ENCODE measurements around the gene CD52. TPM values are rescaled to one million over a fixed set of nuclear protein-coding genes. Genes with fewer than 3 reads are reported as not detected.
"Not testable (repeated sequence)": the region's sequence is repeated elsewhere in the genome, so short reads cannot be mapped to it uniquely, and the experiment has no call there.

CD52 gene
- total RNA-seq, 1 experiment from 2014 or later = 1.2 TPM

DNA sequence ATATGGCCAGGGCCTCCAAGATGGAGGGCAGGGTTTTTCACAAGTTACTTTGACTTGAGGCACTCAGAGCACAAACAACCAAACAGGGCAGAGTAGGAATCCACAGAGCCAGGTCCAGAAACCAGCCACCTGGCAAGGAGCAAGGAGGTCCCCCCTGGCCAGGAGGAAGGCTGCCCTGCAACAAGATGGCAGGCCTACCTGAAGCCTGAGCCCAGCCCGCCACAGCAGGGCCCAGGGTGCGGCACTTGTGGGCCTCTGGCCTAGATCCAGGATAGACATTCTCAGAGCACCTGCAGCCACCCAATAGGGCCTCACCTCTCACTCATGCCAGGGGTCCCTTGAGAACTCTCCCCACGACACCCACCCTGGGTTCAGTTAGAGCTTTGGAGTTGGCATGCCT, 26.3 kb upstream of the CD52 start:
- Histone ChIP-seq H3K27me3 (ENCODE audit: insufficient read depth, low read depth) (no peaks in the 10 kb centered on the region), H3K4me2 (no peak overlapping the region), H4K20me1 (ENCODE audit: insufficient read depth) (no peaks in the 10 kb centered on the region), H2AFZ (no peak overlapping the region), H3K79me2 (ENCODE audit: low read depth) (no peaks in the 10 kb centered on the region), H3K4me1 (replicated peaks; ENCODE audit: insufficient read depth) (no peaks in the 10 kb centered on the region), H3K9me3 (ENCODE audit: insufficient read depth, low read depth) (no peaks in the 10 kb centered on the region), H3F3A (ENCODE audit: insufficient read depth, low read depth) (no peaks in the 10 kb centered on the region; the same call in 1 of the 2 replicates), H3K4me3 (no peak overlapping the region), H3K27ac (no peak overlapping the region), H3K36me3 (ENCODE audit: low read depth) (no peaks in the 10 kb centered on the region), H3K9me2 (ENCODE audit: insufficient read depth) (no peaks in the 10 kb centered on the region)
- intact Hi-C loops (cut with micrococcal nuclease; ENCODE audit: unreplicated experiment) = no loop called here
- ChIA-PET CTCF (no interaction called here), POLR2A (ENCODE audit: unreplicated experiment) (no interaction called here)
- TF ChIP-seq, protein P1, sequence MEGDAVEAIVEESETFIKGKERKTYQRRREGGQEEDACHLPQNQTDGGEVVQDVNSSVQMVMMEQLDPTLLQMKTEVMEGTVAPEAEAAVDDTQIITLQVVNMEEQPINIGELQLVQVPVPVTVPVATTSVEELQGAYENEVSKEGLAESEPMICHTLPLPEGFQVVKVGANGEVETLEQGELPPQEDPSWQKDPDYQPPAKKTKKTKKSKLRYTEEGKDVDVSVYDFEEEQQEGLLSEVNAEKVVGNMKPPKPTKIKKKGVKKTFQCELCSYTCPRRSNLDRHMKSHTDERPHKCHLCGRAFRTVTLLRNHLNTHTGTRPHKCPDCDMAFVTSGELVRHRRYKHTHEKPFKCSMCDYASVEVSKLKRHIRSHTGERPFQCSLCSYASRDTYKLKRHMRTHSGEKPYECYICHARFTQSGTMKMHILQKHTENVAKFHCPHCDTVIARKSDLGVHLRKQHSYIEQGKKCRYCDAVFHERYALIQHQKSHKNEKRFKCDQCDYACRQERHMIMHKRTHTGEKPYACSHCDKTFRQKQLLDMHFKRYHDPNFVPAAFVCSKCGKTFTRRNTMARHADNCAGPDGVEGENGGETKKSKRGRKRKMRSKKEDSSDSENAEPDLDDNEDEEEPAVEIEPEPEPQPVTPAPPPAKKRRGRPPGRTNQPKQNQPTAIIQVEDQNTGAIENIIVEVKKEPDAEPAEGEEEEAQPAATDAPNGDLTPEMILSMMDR (conservative IDR thresholded peaks at IDR 0.05) = no peak
- TF ChIP-seq EZH2 (IDR thresholded peaks at IDR 0.05; ENCODE audit: low read depth) = no peak
- DNase-seq = no peak
- no TSS peak for BruUV-seq (replicated peaks)

- Histone ChIP-seq H3K27ac (no peak overlapping the region), H3K4me2 (no peak overlapping the region), H3K4me1 (replicated peaks; ENCODE audit: insufficient read depth) (no peaks in the 10 kb centered on the region), H3K9me2 (ENCODE audit: insufficient read depth) (no peaks in the 10 kb centered on the region), H2AFZ (no peak overlapping the region), H4K20me1 (ENCODE audit: insufficient read depth) (no peaks in the 10 kb centered on the region), H3F3A (ENCODE audit: insufficient read depth, low read depth) (no peaks in the 10 kb centered on the region; the same call in 1 of the 2 replicates), H3K36me3 (ENCODE audit: low read depth) (no peaks in the 10 kb centered on the region), H3K9me3 (ENCODE audit: insufficient read depth, low read depth) (no peaks in the 10 kb centered on the region), H3K4me3 (no peak overlapping the region), H3K27me3 (ENCODE audit: insufficient read depth, low read depth) (no peaks in the 10 kb centered on the region), H3K79me2 (ENCODE audit: low read depth) (no peaks in the 10 kb centered on the region)
- ChIA-PET CTCF (no interaction called here), POLR2A (ENCODE audit: unreplicated experiment) (no interaction called here)
- no TSS peak for BruUV-seq (replicated peaks)
- TF ChIP-seq, protein P1 (conservative IDR thresholded peaks at IDR 0.05) = no peak
- no peak for TF ChIP-seq EZH2 (IDR thresholded peaks at IDR 0.05; ENCODE audit: low read depth)
- no peak for DNase-seq
- intact Hi-C loops (cut with micrococcal nuclease; ENCODE audit: unreplicated experiment) = no loop called here
Measured at GRCh38 chr1:26291939-26292338, 25.8 kb upstream of the CD52 start.

GRCh38 chr1:26292735-26293134, 25.0 kb upstream of the CD52 start:
- H3K9me2 ChIP-seq (ENCODE audit: insufficient read depth); H3K27me3 ChIP-seq (ENCODE audit: insufficient read depth, low read depth); H3K36me3 ChIP-seq (ENCODE audit: low read depth); DNase-seq; H3K79me2 ChIP-seq (ENCODE audit: low read depth); H3K4me3 ChIP-seq; H4K20me1 ChIP-seq (ENCODE audit: insufficient read depth); H3K4me2 ChIP-seq; H3K27ac ChIP-seq; BruUV-seq (replicated peaks); H2AFZ ChIP-seq; H3K9me3 ChIP-seq (ENCODE audit: insufficient read depth, low read depth); CTCF ChIA-PET; H3F3A ChIP-seq (ENCODE audit: insufficient read depth, low read depth); intact Hi-C loops (cut with micrococcal nuclease; ENCODE audit: unreplicated experiment); POLR2A ChIA-PET (ENCODE audit: unreplicated experiment); H3K4me1 ChIP-seq (replicated peaks; ENCODE audit: insufficient read depth): not testable (repeated sequence)

DNA sequence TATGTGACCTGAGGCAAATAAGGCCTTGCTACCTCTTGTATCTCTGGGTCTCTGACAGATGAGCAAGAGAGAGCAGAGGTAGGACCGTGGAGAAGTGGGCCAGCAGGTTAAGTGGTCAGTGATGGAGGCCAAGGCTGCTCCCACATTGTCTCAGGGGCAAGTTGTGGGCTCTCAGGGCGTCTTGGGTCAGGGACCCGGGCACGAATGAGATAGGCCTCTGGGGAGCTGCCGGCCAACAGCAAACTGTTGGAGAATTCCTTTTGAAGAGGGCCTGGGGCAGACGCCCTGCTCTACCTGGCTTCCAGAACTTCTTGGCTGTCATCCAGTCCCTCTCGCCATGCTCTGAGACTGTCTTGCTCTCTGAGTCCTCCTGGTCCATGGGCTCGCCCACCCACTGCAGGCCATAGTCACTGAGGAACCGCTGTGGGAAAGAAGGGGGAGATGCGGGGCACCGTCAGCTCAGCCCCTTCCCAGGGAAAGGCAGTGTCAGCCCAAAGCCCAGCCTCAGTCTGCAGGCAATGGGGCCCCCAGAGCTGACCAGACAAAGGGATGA, 23.8 kb upstream of the CD52 start:
- no peak overlapping the region for H3K4me3 ChIP-seq
- POLR2A ChIA-PET (ENCODE audit: unreplicated experiment) = no interaction called here
- no peaks in the 10 kb centered on the region for H3K79me2 ChIP-seq (ENCODE audit: low read depth)
- H3K36me3 ChIP-seq (ENCODE audit: low read depth) = no peaks in the 10 kb centered on the region
- no peak for TF ChIP-seq EZH2 (IDR thresholded peaks at IDR 0.05; ENCODE audit: low read depth)
- TF ChIP-seq, protein P1 (conservative IDR thresholded peaks at IDR 0.05) = no peak
- intact Hi-C loops (cut with micrococcal nuclease; ENCODE audit: unreplicated experiment) = no loop called here
- peaks cover 7% of the 10 kb centered on the region; the same call in 1 of the 2 replicates for H3F3A ChIP-seq (ENCODE audit: insufficient read depth, low read depth)
- H4K20me1 ChIP-seq (ENCODE audit: insufficient read depth) = no peaks in the 10 kb centered on the region
- H3K9me2 ChIP-seq (ENCODE audit: insufficient read depth) = no peaks in the 10 kb centered on the region
- H3K27me3 ChIP-seq (ENCODE audit: insufficient read depth, low read depth) = no peaks in the 10 kb centered on the region
- H3K27ac ChIP-seq = no peak overlapping the region
- BruUV-seq (replicated peaks) = no TSS peak
- H3K4me1 ChIP-seq (replicated peaks; ENCODE audit: insufficient read depth) = peaks cover 14% of the 10 kb centered on the region
- CTCF ChIA-PET = no interaction called here
- H2AFZ ChIP-seq = no peak overlapping the region
- H3K4me2 ChIP-seq = no peak overlapping the region
- no peaks in the 10 kb centered on the region for H3K9me3 ChIP-seq (ENCODE audit: insufficient read depth, low read depth)
- no peak for DNase-seq

Measured in PC-9 (cell line).